Astrocyte of the spinal cord (primary cell): ENCODE measurements around the gene CAP2.
A peak's percentile ranks its signal among the peaks of the same experiment; 100 is the strongest.

Source experiments
- DNase-seq: peaks from one replicate; pipeline ENCODE4 v3.0.0; 2011; ENCODE audit warnings: low read depth, low spot score
- H3K4me3 ChIP-seq: 2 replicates; pipeline ENCODE4 v1.5.1; 2011; ENCODE audit warnings: low read depth, mild to moderate bottlenecking, low read length, moderate library complexity
- CTCF ChIP-seq: IDR thresholded peaks from 2 replicates; pipeline ENCODE4 v1.5.1; 2012; ENCODE audit warnings: low read depth, mild to moderate bottlenecking, low read length, inconsistent platforms
- in situ Hi-C: cut with HindIII; loops from 2 replicates; pipeline ENCODE4 v1.10.0; 2017; ENCODE audit warnings: low sequenced_read_pairs

CAP2 gene

GRCh38 chr6:17392978-17393891 is at the start of gene CAP2:
Gene CAP2, plus strand, starts transcription at chr6:17393595. Its CDS starts 27,961 bp downstream, at chr6:17421556.
- peak; percentile 51 for DNase-seq
- in situ Hi-C loops: no loop called here
- TF ChIP-seq CTCF: no peak
- H3K4me3 ChIP-seq: peak within 1 kb of the TSS; percentile 67

- TF ChIP-seq CTCF: no peak
- in situ Hi-C loops: no loop called here
- H3K4me3 ChIP-seq: no peak overlapping the region
- no peak for DNase-seq
Measured at GRCh38 chr6:17347012-17347411, 46.4 kb upstream of the CAP2 start.

GRCh38 chr6:17349427-17349826 is 44.0 kb upstream of the CAP2 start:
- no peak overlapping the region for H3K4me3 ChIP-seq
- in situ Hi-C loops: no loop called here
- DNase-seq: peak; percentile 18
- TF ChIP-seq CTCF: no peak

- no peak for DNase-seq
- TF ChIP-seq CTCF: no peak
- no peak overlapping the region for H3K4me3 ChIP-seq
- in situ Hi-C loops: no loop called here
Measured at GRCh38 chr6:17352302-17352701, 41.1 kb upstream of the CAP2 start.

GRCh38 chr6:17353440-17354175 is 39.8 kb upstream of the CAP2 start:
- H3K4me3 ChIP-seq: no peak overlapping the region
- no peak for TF ChIP-seq CTCF
- in situ Hi-C loops: no loop called here
- no peak for DNase-seq

GRCh38 chr6:17354700-17355403 is 38.5 kb upstream of the CAP2 start:
- in situ Hi-C loops: no loop called here
- TF ChIP-seq CTCF: no peak
- peak; percentile 85 for DNase-seq

More at GRCh38 chr6:17354700-17355403, 38.5 kb upstream of the CAP2 start:
- no peak overlapping the region for H3K4me3 ChIP-seq
